Fibroblast of lung (primary cell): ENCODE results near the gene SDK1.

ENCODE experiments used
- CTCF ChIP-seq, 2 donors: IDR thresholded peaks in 1 of 2; conservative IDR thresholded peaks in 1 of 2; 1 replicate in 1 of 2; 2 replicates in 1 of 2; pipeline ENCODE4 v1.5.1; 2011 to 2012; ENCODE audit warnings: low read length in 2 of 2, control low read depth in 1 of 2, inconsistent platforms in 1 of 2, low read depth in 1 of 2, mild to moderate bottlenecking in 1 of 2
- EZH2 ChIP-seq: IDR thresholded peaks from 2 replicates; pipeline ENCODE4 v1.5.1; 2012; ENCODE audit warnings: low read length, control low read depth, mild to moderate bottlenecking; ENCODE audit errors: missing control alignments

GRCh38 chr7:3469641-3470040, 168.6 kb downstream of the SDK1 start:
- TF ChIP-seq CTCF (conservative IDR thresholded peaks at IDR 0.05 in 1 of 2, IDR thresholded peaks at IDR 0.05 in 1 of 2; ENCODE audit: low read depth in 1 of 2, low read length in 2 of 2), result no peak
- no peak for TF ChIP-seq EZH2
